Activated CD4-positive, CD25-positive, alpha-beta regulatory T cell treated with anti-CD3 and anti-CD28 coated beads, Interleukin-2, amount 50 U/mL, for 72 hours (primary cell): ENCODE results near the gene SMDT1.
"Not testable (repeated sequence)": the region's sequence is repeated elsewhere in the genome, so short reads cannot be mapped to it uniquely, and the experiment has no call there.

Experiments
- DNase-seq: peaks from one replicate; pipeline ENCODE4 v3.0.0; 2021

The SMDT1 gene

GRCh38 chr22:42115420-42115830 is 35.9 kb downstream of the SMDT1 start:
- not testable (repeated sequence) for DNase-seq

GRCh38 chr22:42116848-42117424 is 37.4 kb downstream of the SMDT1 start:
- DNase-seq: no peak

- DNase-seq: not testable (repeated sequence)
Measured at GRCh38 chr22:42120231-42121021, 40.9 kb downstream of the SMDT1 start.

- DNase-seq: not testable (repeated sequence)
Measured at GRCh38 chr22:42123529-42123928, 44.0 kb downstream of the SMDT1 start.

- DNase-seq: no peak
Measured at GRCh38 chr22:42127606-42128005, 48.1 kb downstream of the SMDT1 start.

- DNase-seq: not testable (repeated sequence)
Measured at GRCh38 chr22:42128007-42128406, 48.5 kb downstream of the SMDT1 start.

GRCh38 chr22:42128776-42129694 is 49.5 kb downstream of the SMDT1 start:
- DNase-seq: not testable (repeated sequence)

GRCh38 chr22:42130182-42130581 is 50.7 kb downstream of the SMDT1 start:
- not testable (repeated sequence) for DNase-seq

GRCh38 chr22:42130639-42131431 is 51.3 kb downstream of the SMDT1 start, which contains the start of gene CYP2D6:
Gene CYP2D6, minus strand, starts transcription at chr22:42130810. Its CDS starts 19 bp downstream, at chr22:42130791.
- not testable (repeated sequence) for DNase-seq

- no peak for DNase-seq
Measured at GRCh38 chr22:42131562-42131961, 52.1 kb downstream of the SMDT1 start.

- no peak for DNase-seq
Measured at GRCh38 chr22:42132457-42132856, 53.0 kb downstream of the SMDT1 start.
